T follicular helper cell (primary cell): ENCODE measurements around the gene TMEM30B.

ENCODE experiments used
- DNase-seq: peaks from one replicate; pipeline ENCODE4 v3.0.0-alpha.2; 2020; ENCODE audit warnings: low read depth

The TMEM30B gene

DNA sequence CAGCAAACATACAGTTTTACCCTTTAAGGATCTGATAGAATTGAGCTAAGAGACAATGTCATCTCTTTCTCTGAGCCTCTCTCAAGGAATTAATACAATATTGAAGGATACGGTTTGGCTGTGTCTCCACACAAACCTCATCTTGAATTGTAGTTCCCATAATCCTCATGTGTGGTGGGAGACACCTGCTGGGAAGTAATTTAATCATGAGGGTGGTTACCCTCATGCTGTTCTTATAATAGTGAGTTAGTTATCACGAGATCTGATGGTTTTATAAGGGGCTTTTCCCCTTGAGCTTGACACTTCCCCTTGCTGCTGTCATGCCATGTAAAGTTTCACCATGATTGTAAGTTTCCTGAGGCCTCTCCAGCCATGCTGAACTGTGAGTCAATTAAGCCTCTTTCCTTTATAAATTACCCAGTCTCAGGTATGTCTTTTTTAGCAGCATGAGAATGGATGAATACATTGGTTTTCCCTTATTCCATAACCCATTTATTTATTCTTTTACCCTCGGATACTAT is 47.6 kb downstream of the TMEM30B start:
- no peak for DNase-seq

GRCh38 chr14:61231810-61232209 is 49.3 kb downstream of the TMEM30B start:
- DNase-seq = no peak

DNA sequence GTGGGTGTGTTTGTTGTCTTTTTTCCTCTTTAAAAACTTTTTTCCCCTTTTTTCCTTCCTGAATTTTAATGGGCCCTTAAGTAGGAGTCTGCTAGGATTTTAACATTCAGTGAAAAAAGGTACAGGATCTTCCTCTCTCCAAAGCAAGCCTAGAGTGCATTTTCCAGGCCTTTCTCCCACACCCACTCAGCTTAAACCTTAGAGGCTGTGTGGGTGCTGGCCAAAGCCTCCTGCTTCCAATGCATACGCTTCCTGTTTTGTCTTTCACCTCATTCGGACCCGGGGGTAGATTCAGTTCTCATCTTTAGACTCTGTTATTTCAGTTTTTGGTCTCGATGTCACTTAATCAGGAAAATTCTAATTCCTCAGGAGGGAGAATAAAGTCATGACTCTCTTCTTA is 51.2 kb downstream of the TMEM30B start:
- no peak for DNase-seq

GRCh38 chr14:61229475-61229888 is 51.7 kb downstream of the TMEM30B start:
- DNase-seq = no peak

GRCh38 chr14:61227884-61228591 is 53.1 kb downstream of the TMEM30B start:
- DNase-seq = no peak
